Measurements from ENCODE around the gene PLCXD1. TPM values are rescaled to one million over a fixed set of nuclear protein-coding genes. Genes with fewer than 3 reads are reported as not detected.
"Not testable (repeated sequence)": the region's sequence is repeated elsewhere in the genome, so short reads cannot be mapped to it uniquely, and the experiment has no call there.

Gene PLCXD1
- total RNA-seq, 4 donors from 2014 or later = 5.7 to 18.8 (median 9.2) TPM

- H3K4me1 ChIP-seq = peaks cover 0 to 10% (median 0%) of the 10 kb centered on the region in 4 donors
- WGBS, 2 donors = 77 to 80% methylated on average over 18 to 20 of the region's 20 CpGs
These were observed 69.0 kb downstream of the PLCXD1 start for GRCh38 chrX:350148-350533.

GRCh38 chrX:350534-351323 is 69.5 kb downstream of the PLCXD1 start:
- no peak overlapping the region for H3K27ac ChIP-seq
- no peaks in the 10 kb centered on the region for H3K27me3 ChIP-seq
- peaks cover 0 to 10% (median 0%) of the 10 kb centered on the region in 4 donors for H3K4me1 ChIP-seq
- TF ChIP-seq POLR2A (IDR thresholded peaks at IDR 0.05) (no peak), CTCF (IDR thresholded peaks at IDR 0.05) (no peak), EP300 (IDR thresholded peaks at IDR 0.05) (no peak)
- no peaks in the 10 kb centered on the region for H3K9me3 ChIP-seq
- 93% methylated on average over 60 of the region's 61 CpGs for WGBS, 2 donors
- DNase-seq (ENCODE audit: low spot score in 2 of 2) = no peak
- H3K4me3 ChIP-seq = no peak overlapping the region
- H3K36me3 ChIP-seq = peaks cover 0 to 62% (median 0%) of the 10 kb centered on the region in 3 donors

More at GRCh38 chrX:350148-350533, 69.0 kb downstream of the PLCXD1 start:
- no peak for DNase-seq (ENCODE audit: low spot score in 2 of 2)
- Histone ChIP-seq H3K27ac (no peak overlapping the region), H3K9me3 (no peaks in the 10 kb centered on the region), H3K36me3 (peaks cover 0 to 62% (median 0%) of the 10 kb centered on the region in 3 donors), H3K27me3 (no peaks in the 10 kb centered on the region), H3K4me3 (no peak overlapping the region)
- TF ChIP-seq EP300 (IDR thresholded peaks at IDR 0.05) = no peak
- TF ChIP-seq POLR2A (IDR thresholded peaks at IDR 0.05) = no peak
- no peak for TF ChIP-seq CTCF (IDR thresholded peaks at IDR 0.05)

GRCh38 chrX:351324-351641 is 70.1 kb downstream of the PLCXD1 start:
- peaks cover 0 to 10% (median 0%) of the 10 kb centered on the region in 4 donors for H3K4me1 ChIP-seq
- peaks cover 0 to 64% (median 0%) of the 10 kb centered on the region in 3 donors for H3K36me3 ChIP-seq
- not testable (repeated sequence) for DNase-seq (ENCODE audit: low spot score in 2 of 2); H3K9me3 ChIP-seq; H3K27me3 ChIP-seq; H3K27ac ChIP-seq; H3K4me3 ChIP-seq
- 94 to 95% methylated on average over 13 of the region's 13 CpGs for WGBS, 2 donors

GRCh38 chrX:351736-352135 is 70.6 kb downstream of the PLCXD1 start:
- no peak overlapping the region for H3K27ac ChIP-seq
- DNase-seq (ENCODE audit: low spot score in 2 of 2) = no peak
- TF ChIP-seq EP300 (IDR thresholded peaks at IDR 0.05) = no peak
- H3K36me3 ChIP-seq = peaks cover 0 to 60% (median 0%) of the 10 kb centered on the region in 3 donors
- H3K4me3 ChIP-seq = no peak overlapping the region
- 91 to 97% methylated on average over 10 of the region's 10 CpGs for WGBS, 2 donors
- no peaks in the 10 kb centered on the region for H3K9me3 ChIP-seq
- H3K27me3 ChIP-seq = no peaks in the 10 kb centered on the region
- peaks cover 0 to 10% (median 0%) of the 10 kb centered on the region in 4 donors for H3K4me1 ChIP-seq

- TF ChIP-seq CTCF (IDR thresholded peaks at IDR 0.05) (no peak), POLR2A (IDR thresholded peaks at IDR 0.05) (no peak), EP300 (IDR thresholded peaks at IDR 0.05) (no peak)
- no peak for DNase-seq (ENCODE audit: low spot score in 2 of 2)
- Histone ChIP-seq H3K4me1 (peaks cover 0 to 10% (median 0%) of the 10 kb centered on the region in 4 donors), H3K27ac (no peak overlapping the region), H3K27me3 (no peaks in the 10 kb centered on the region), H3K4me3 (no peak overlapping the region), H3K9me3 (no peaks in the 10 kb centered on the region), H3K36me3 (peaks cover 0 to 56% (median 0%) of the 10 kb centered on the region in 3 donors)
- WGBS, 2 donors = 94% methylated on average over 27 of the region's 27 CpGs
These were observed 71.0 kb downstream of the PLCXD1 start for GRCh38 chrX:352181-352580.

- H3K27me3 ChIP-seq = no peaks in the 10 kb centered on the region
- H3K27ac ChIP-seq = no peak overlapping the region
- DNase-seq (ENCODE audit: low spot score in 2 of 2) = no peak
- H3K9me3 ChIP-seq = no peaks in the 10 kb centered on the region
- H3K4me1 ChIP-seq = peaks cover 0 to 10% (median 0%) of the 10 kb centered on the region in 4 donors
- H3K36me3 ChIP-seq = peaks cover 0 to 54% (median 0%) of the 10 kb centered on the region in 3 donors
- H3K4me3 ChIP-seq = no peak overlapping the region
- TF ChIP-seq CTCF (IDR thresholded peaks at IDR 0.05) (no peak), POLR2A (IDR thresholded peaks at IDR 0.05) (no peak), EP300 (IDR thresholded peaks at IDR 0.05) (no peak)
- 95 to 97% methylated on average over 39 of the region's 39 CpGs for WGBS, 2 donors
These were observed 71.6 kb downstream of the PLCXD1 start for GRCh38 chrX:352582-353314.

Data from tibial nerve (tissue), 4 donors.